Mucosa of rectum (tissue), 2 donors: ENCODE measurements around the gene AGGF1.
A peak's percentile ranks its signal among the peaks of the same experiment; 100 is the strongest.
"Not testable (repeated sequence)": the region's sequence is repeated elsewhere in the genome, so short reads cannot be mapped to it uniquely, and the experiment has no call there.

ENCODE experiments used
- H3K27ac ChIP-seq, 2 donors: one replicate each; pipeline ENCODE4 v1.7.0; 2013; ENCODE audit warnings: inconsistent platforms in 2 of 2, low read depth in 2 of 2, low read length in 2 of 2
- H3K27me3 ChIP-seq, 2 donors: one replicate each; pipeline ENCODE4 v1.7.0; 2013; ENCODE audit warnings: low read length in 2 of 2; ENCODE audit not compliant: control insufficient read depth in 2 of 2, insufficient read depth in 2 of 2
- H3K36me3 ChIP-seq, 2 donors: one replicate each; pipeline ENCODE4 v1.7.0; 2013; ENCODE audit warnings: low read length in 2 of 2; ENCODE audit not compliant: control insufficient read depth in 2 of 2, insufficient read depth in 2 of 2
- H3K4me1 ChIP-seq, 2 donors: one replicate each; pipeline ENCODE4 v1.7.0; 2013; ENCODE audit warnings: low read length in 2 of 2, mild to moderate bottlenecking in 1 of 2; ENCODE audit not compliant: control insufficient read depth in 2 of 2, insufficient read depth in 2 of 2
- H3K4me3 ChIP-seq, 2 donors: one replicate each; pipeline ENCODE4 v1.7.0; 2013; ENCODE audit warnings: low read length in 2 of 2
- H3K9ac ChIP-seq, 2 donors: one replicate each; pipeline ENCODE4 v1.7.0; 2013; ENCODE audit warnings: low read length in 2 of 2, low read depth in 1 of 2, mild to moderate bottlenecking in 1 of 2
- H3K9me3 ChIP-seq, 2 donors: one replicate each; pipeline ENCODE4 v1.7.0; 2013; ENCODE audit warnings: low read length in 2 of 2; ENCODE audit not compliant: control insufficient read depth in 2 of 2
- donor health status: healthy.
- donor health status: Normal muscosa, but diverticular disease.

Gene AGGF1

GRCh38 chr5:77086368-77086688 is 56.1 kb downstream of the AGGF1 start:
- peaks cover 11 to 13% of the 10 kb centered on the region in 2 donors for H3K4me1 ChIP-seq
- H3K36me3 ChIP-seq: no peaks in the 10 kb centered on the region
- H3K9ac ChIP-seq: peak overlapping the region; percentile 58 to 89
- H3K27me3 ChIP-seq: no peaks in the 10 kb centered on the region
- no peaks in the 10 kb centered on the region for H3K9me3 ChIP-seq
- H3K27ac ChIP-seq: peak overlapping the region; percentile 83 to 85
- peak overlapping the region; percentile 91 to 94 for H3K4me3 ChIP-seq

- Histone ChIP-seq H3K27me3 (no peaks in the 10 kb centered on the region), H3K9ac (peak within 1 kb of the TSS; percentile 58 to 89), H3K9me3 (no peaks in the 10 kb centered on the region), H3K4me1 (peaks cover 11 to 13% of the 10 kb centered on the region in 2 donors), H3K27ac (peak within 1 kb of the TSS; percentile 83 to 85), H3K36me3 (no peaks in the 10 kb centered on the region), H3K4me3 (peak within 1 kb of the TSS; percentile 91 to 94)
Measured at GRCh38 chr5:77086689-77087483, 56.7 kb downstream of the AGGF1 start, which contains the start of gene ZBED3. TSS of gene ZBED3 (minus strand) at chr5:77087285. CDS start at chr5:77077878, 9,407 bp downstream.

- H3K4me3 ChIP-seq: peak overlapping the region; percentile 91 to 94
- H3K27ac ChIP-seq: peak overlapping the region; percentile 83 to 85
- H3K27me3 ChIP-seq: no peaks in the 10 kb centered on the region
- no peaks in the 10 kb centered on the region for H3K9me3 ChIP-seq
- peak overlapping the region; percentile 58 to 89 for H3K9ac ChIP-seq
- H3K4me1 ChIP-seq: peaks cover 11 to 13% of the 10 kb centered on the region in 2 donors
- no peaks in the 10 kb centered on the region for H3K36me3 ChIP-seq
Measured at GRCh38 chr5:77087484-77088261, 57.5 kb downstream of the AGGF1 start.

GRCh38 chr5:77095189-77095588 is 65.0 kb downstream of the AGGF1 start:
- Histone ChIP-seq H3K27ac (no peak overlapping the region), H3K27me3 (no peaks in the 10 kb centered on the region), H3K4me3 (no peak overlapping the region), H3K9ac (no peak overlapping the region), H3K4me1 (no peaks in the 10 kb centered on the region), H3K36me3 (no peaks in the 10 kb centered on the region), H3K9me3 (no peaks in the 10 kb centered on the region)

- Histone ChIP-seq H3K4me3 (no peak overlapping the region), H3K9ac (no peak overlapping the region), H3K36me3 (no peaks in the 10 kb centered on the region), H3K9me3 (no peaks in the 10 kb centered on the region), H3K4me1 (no peaks in the 10 kb centered on the region), H3K27me3 (no peaks in the 10 kb centered on the region), H3K27ac (no peak overlapping the region)
Measured at GRCh38 chr5:77101298-77101697, 71.1 kb downstream of the AGGF1 start.

GRCh38 chr5:77102549-77102948 is 72.3 kb downstream of the AGGF1 start:
- no peaks in the 10 kb centered on the region for H3K4me1 ChIP-seq
- no peak overlapping the region for H3K9ac ChIP-seq
- H3K9me3 ChIP-seq: no peaks in the 10 kb centered on the region

GRCh38 chr5:77103457-77103856 is 73.3 kb downstream of the AGGF1 start:
- H3K36me3 ChIP-seq: no peaks in the 10 kb centered on the region
- no peaks in the 10 kb centered on the region for H3K27me3 ChIP-seq
- no peaks in the 10 kb centered on the region for H3K4me1 ChIP-seq
- no peak overlapping the region for H3K4me3 ChIP-seq
- H3K27ac ChIP-seq: no peak overlapping the region
- H3K9ac ChIP-seq: no peak overlapping the region
- H3K9me3 ChIP-seq: no peaks in the 10 kb centered on the region

More at GRCh38 chr5:77102549-77102948, 72.3 kb downstream of the AGGF1 start:
- Histone ChIP-seq H3K27me3 (no peaks in the 10 kb centered on the region), H3K4me3 (no peak overlapping the region), H3K36me3 (no peaks in the 10 kb centered on the region), H3K27ac (no peak overlapping the region)

GRCh38 chr5:77104813-77105212 is 74.6 kb downstream of the AGGF1 start:
- H3K9me3 ChIP-seq: no peaks in the 10 kb centered on the region
- H3K36me3 ChIP-seq: no peaks in the 10 kb centered on the region
- H3K27me3 ChIP-seq: no peaks in the 10 kb centered on the region
- no peak overlapping the region for H3K4me3 ChIP-seq
- no peaks in the 10 kb centered on the region for H3K4me1 ChIP-seq
- H3K27ac ChIP-seq: no peak overlapping the region
- no peak overlapping the region for H3K9ac ChIP-seq

GRCh38 chr5:77107035-77107434 is 76.8 kb downstream of the AGGF1 start:
- H3K4me3 ChIP-seq, H3K36me3 ChIP-seq, H3K27me3 ChIP-seq, H3K9ac ChIP-seq, H3K9me3 ChIP-seq, H3K4me1 ChIP-seq, H3K27ac ChIP-seq: not testable (repeated sequence)
